Karpas-422 (cell line): ENCODE measurements around the gene BCAS4. TPM values are rescaled to one million over a fixed set of nuclear protein-coding genes. Genes with fewer than 3 reads are reported as not detected.
"Not testable (repeated sequence)": the region's sequence is repeated elsewhere in the genome, so short reads cannot be mapped to it uniquely, and the experiment has no call there.

ENCODE experiments used
- DNase-seq: peaks from one replicate; pipeline ENCODE4 v3.0.0-alpha.2; 2015
- H2AFZ ChIP-seq: fragments of 200-600 bp; sonication (generic); 2 replicates; pipeline ENCODE4 v1.6.1; 2014; ENCODE audit warnings: antibody characterized with exemption, low read length, mixed read lengths
- H3K27ac ChIP-seq: fragments of 200-600 bp; sonication (generic); 2 replicates; pipeline ENCODE4 v1.5.1; 2014; ENCODE audit warnings: mild to moderate bottlenecking, low read length, moderate library complexity
- H3K27me3 ChIP-seq: fragments of 200-600 bp; sonication (generic); 2 replicates; pipeline ENCODE4 v1.6.1; 2014; ENCODE audit warnings: low read length, mixed read lengths
- H3K36me3 ChIP-seq: fragments of 200-600 bp; sonication (generic); 2 replicates; pipeline ENCODE4 v1.6.1; 2014; ENCODE audit warnings: low read length, mixed read lengths; ENCODE audit not compliant: insufficient read depth
- H3K4me1 ChIP-seq: fragments of 200-600 bp; sonication (generic); 2 replicates; pipeline ENCODE4 v1.6.1; 2014; ENCODE audit warnings: mild to moderate bottlenecking, low read length, mixed read lengths
- H3K4me2 ChIP-seq: fragments of 200-600 bp; sonication (generic); 2 replicates; pipeline ENCODE4 v1.6.1; 2014; ENCODE audit warnings: low read length, low read depth, mild to moderate bottlenecking; ENCODE audit not compliant: poor library complexity, severe bottlenecking
- H3K4me3 ChIP-seq: fragments of 200-600 bp; sonication (generic); 2 replicates; pipeline ENCODE4 v1.5.1; 2014; ENCODE audit warnings: mild to moderate bottlenecking, antibody characterized with exemption, low read length, mixed read lengths
- H3K79me2 ChIP-seq: fragments of 200-600 bp; sonication (generic); 2 replicates; pipeline ENCODE4 v1.6.1; 2014; ENCODE audit warnings: mild to moderate bottlenecking, low read length, mixed read lengths
- H3K9ac ChIP-seq: fragments of 200-600 bp; sonication (generic); 2 replicates; pipeline ENCODE4 v1.6.0; 2014; ENCODE audit warnings: low read length
- H3K9me2 ChIP-seq: fragments of 200-600 bp; sonication (generic), shearing (Covaris generic); replicated peaks from 2 replicates; pipeline ENCODE4 v1.6.0; 2014; ENCODE audit warnings: mild to moderate bottlenecking, low read length, moderate library complexity; ENCODE audit not compliant: insufficient read depth
- H3K9me3 ChIP-seq: fragments of 300-700, 200-600 bp; sonication (generic); 2 replicates; pipeline ENCODE4 v1.6.1; 2014; ENCODE audit warnings: low read length, mixed read lengths
- H4K20me1 ChIP-seq: fragments of 200-600 bp; sonication (generic); 2 replicates; pipeline ENCODE4 v1.6.1; 2014; ENCODE audit warnings: mild to moderate bottlenecking, antibody characterized with exemption, low read length, low read depth; ENCODE audit not compliant: insufficient read depth
- total RNA-seq: library from RNA; depleted of rRNA; stranded (reverse); fragments of >200 nt; shearing (Covaris generic); gene quantifications from 2 replicates; pipeline ENCODE4 v1.2.3, GENCODE V29; 2014; ENCODE audit warnings: low replicate concordance

Gene BCAS4
- total RNA-seq, 1 experiment from 2014 or later = 191 TPM

DNA sequence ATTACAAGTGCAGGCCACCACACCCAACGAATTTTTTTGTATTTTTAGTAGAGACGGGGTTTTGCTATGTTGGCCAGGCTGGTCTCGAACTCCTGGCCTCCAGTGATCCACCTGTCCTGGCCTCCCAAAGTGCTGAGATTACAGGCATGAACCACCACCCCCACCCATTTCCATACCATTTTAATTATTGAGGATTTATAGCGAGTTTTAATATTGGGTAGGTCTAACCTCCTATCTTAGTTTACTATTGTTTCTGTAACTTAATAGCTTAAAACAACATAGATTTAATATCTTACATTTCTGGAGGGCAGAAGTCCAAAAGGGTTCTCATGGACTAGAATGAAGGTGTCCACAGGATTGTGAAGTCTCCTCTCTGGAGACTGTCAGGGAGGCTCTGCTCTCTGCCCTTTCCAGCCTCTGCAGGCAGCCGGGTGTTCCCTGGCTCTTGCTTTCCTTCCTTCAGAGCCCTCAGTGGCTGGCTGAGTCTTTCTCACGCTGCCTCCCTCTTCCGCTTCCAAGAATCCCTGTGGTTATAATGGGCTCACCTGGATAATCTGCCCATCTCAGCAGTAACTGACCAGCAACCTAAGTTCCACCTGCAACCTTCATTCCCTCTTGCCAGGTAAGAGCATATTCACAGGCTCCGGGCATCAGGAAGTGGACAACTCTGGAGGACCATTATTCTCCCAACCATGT is 18.6 kb upstream of the BCAS4 start:
- no peak overlapping the region for H3K4me2 ChIP-seq
- no peaks in the 10 kb centered on the region for H3K79me2 ChIP-seq
- no peak overlapping the region for H2AFZ ChIP-seq
- H3K27ac ChIP-seq = no peak overlapping the region
- H3K9ac ChIP-seq = no peak overlapping the region
- H3K4me1 ChIP-seq = no peaks in the 10 kb centered on the region
- H3K4me3 ChIP-seq = no peak overlapping the region
- no peak for DNase-seq
- H3K27me3 ChIP-seq = no peaks in the 10 kb centered on the region
- no peaks in the 10 kb centered on the region for H3K9me2 ChIP-seq
- no peaks in the 10 kb centered on the region for H3K36me3 ChIP-seq
- no peaks in the 10 kb centered on the region for H3K9me3 ChIP-seq
- H4K20me1 ChIP-seq = no peaks in the 10 kb centered on the region

DNA sequence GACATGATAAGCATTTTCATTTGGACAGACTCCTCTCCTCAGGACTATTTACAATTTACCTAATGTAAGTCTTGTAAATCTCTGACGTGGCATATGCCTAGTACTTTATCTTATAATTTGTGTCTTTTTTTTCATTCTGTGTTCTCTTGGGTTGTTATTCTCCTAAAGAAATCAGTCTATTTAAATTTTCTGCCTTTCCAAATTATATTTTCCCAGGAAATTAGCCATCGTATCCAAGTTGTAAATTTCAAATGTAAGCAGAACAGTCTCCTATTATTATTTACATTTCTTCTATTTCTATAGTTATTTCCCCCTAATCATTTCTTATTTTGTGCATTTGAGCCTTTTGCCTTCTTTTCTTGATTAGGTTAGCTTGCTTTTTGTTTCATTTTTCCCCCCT is 17.5 kb upstream of the BCAS4 start:
- Histone ChIP-seq H3K79me2 (no peaks in the 10 kb centered on the region), H3K4me1 (no peaks in the 10 kb centered on the region), H3K9ac (no peak overlapping the region), H4K20me1 (no peaks in the 10 kb centered on the region), H3K4me3 (no peak overlapping the region), H3K27me3 (no peaks in the 10 kb centered on the region), H3K27ac (no peak overlapping the region), H3K9me2 (no peaks in the 10 kb centered on the region), H2AFZ (no peak overlapping the region), H3K36me3 (no peaks in the 10 kb centered on the region), H3K4me2 (no peak overlapping the region), H3K9me3 (no peaks in the 10 kb centered on the region)
- no peak for DNase-seq

GRCh38 chr20:50778994-50779393 is 15.9 kb upstream of the BCAS4 start:
- not testable (repeated sequence) for DNase-seq, H3K27me3 ChIP-seq, H3K9ac ChIP-seq, H3K4me3 ChIP-seq, H3K36me3 ChIP-seq, H4K20me1 ChIP-seq, H3K9me3 ChIP-seq, H3K4me2 ChIP-seq, H3K27ac ChIP-seq, H3K79me2 ChIP-seq, H3K4me1 ChIP-seq, H2AFZ ChIP-seq, H3K9me2 ChIP-seq

DNA sequence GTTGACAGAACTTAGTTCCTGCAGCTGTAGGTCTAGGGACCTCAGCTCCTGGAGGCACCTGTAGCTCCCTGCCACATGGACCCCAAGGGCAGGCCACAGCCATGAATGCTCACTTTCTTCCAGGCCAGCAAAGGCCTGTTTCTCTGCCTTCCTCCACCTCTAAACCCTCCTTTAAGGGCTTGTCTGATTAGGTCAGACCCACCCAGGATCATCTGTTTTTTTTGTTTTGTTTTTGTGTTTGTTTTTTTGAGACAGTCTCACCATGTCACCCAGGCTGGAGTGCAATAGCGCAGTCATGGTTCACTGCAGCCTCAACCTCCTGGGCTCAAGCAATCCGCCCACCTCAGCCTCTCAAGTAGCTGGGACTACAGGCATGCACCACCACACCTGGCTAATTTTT is 11.5 kb upstream of the BCAS4 start:
- Histone ChIP-seq H3K4me2 (no peak overlapping the region), H3K79me2 (no peaks in the 10 kb centered on the region), H3K27me3 (no peaks in the 10 kb centered on the region), H3K9ac (no peak overlapping the region), H3K36me3 (no peaks in the 10 kb centered on the region), H3K4me1 (peaks cover 6% of the 10 kb centered on the region), H3K9me3 (no peaks in the 10 kb centered on the region), H3K4me3 (no peak overlapping the region), H3K9me2 (no peaks in the 10 kb centered on the region), H3K27ac (no peak overlapping the region), H2AFZ (no peak overlapping the region), H4K20me1 (no peaks in the 10 kb centered on the region)
- DNase-seq = no peak

GRCh38 chr20:50783903-50784302 is 11.0 kb upstream of the BCAS4 start:
- Histone ChIP-seq H3K36me3 (no peaks in the 10 kb centered on the region), H3K9ac (no peak overlapping the region), H3K9me2 (no peaks in the 10 kb centered on the region), H2AFZ (no peak overlapping the region), H3K79me2 (no peaks in the 10 kb centered on the region), H3K27ac (no peak overlapping the region), H3K4me3 (no peak overlapping the region), H3K4me1 (peaks cover 9% of the 10 kb centered on the region), H3K9me3 (no peaks in the 10 kb centered on the region), H3K27me3 (no peaks in the 10 kb centered on the region), H4K20me1 (no peaks in the 10 kb centered on the region), H3K4me2 (no peak overlapping the region)
- no peak for DNase-seq

DNA sequence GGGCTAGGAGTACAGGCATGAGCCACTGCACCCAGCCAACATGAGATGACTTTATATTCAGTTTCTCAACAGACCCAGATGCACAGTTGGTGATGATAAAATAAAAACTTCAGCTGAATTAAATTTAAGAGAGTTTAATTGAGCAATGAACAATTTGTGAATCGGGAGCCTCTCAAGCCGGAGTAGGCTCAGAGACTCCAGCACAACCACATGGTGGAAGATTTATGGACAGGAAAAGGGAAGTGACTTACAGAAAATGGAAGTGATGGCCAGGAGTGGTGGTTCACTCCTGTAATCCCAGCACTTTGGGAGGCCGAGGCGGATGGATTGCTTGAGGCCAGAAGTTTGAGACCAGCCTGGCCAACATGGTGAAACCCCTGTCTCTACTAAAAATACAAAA is 10.4 kb upstream of the BCAS4 start:
- no peak overlapping the region for H3K4me3 ChIP-seq
- no peak overlapping the region for H3K27ac ChIP-seq
- H4K20me1 ChIP-seq = no peaks in the 10 kb centered on the region
- DNase-seq = no peak
- no peak overlapping the region for H3K4me2 ChIP-seq
- H3K36me3 ChIP-seq = no peaks in the 10 kb centered on the region
- no peaks in the 10 kb centered on the region for H3K27me3 ChIP-seq
- H3K9me2 ChIP-seq = no peaks in the 10 kb centered on the region
- H3K4me1 ChIP-seq = peaks cover 9% of the 10 kb centered on the region
- no peaks in the 10 kb centered on the region for H3K9me3 ChIP-seq
- no peak overlapping the region for H2AFZ ChIP-seq
- no peak overlapping the region for H3K9ac ChIP-seq
- no peaks in the 10 kb centered on the region for H3K79me2 ChIP-seq

- Histone ChIP-seq H3K4me3 (no peak overlapping the region), H3K4me2 (no peak overlapping the region), H3K27ac (no peak overlapping the region), H3K79me2 (no peaks in the 10 kb centered on the region), H3K9me3 (no peaks in the 10 kb centered on the region), H2AFZ (no peak overlapping the region), H3K9ac (no peak overlapping the region), H3K36me3 (no peaks in the 10 kb centered on the region), H4K20me1 (no peaks in the 10 kb centered on the region), H3K4me1 (peaks cover 22% of the 10 kb centered on the region), H3K27me3 (no peaks in the 10 kb centered on the region), H3K9me2 (no peaks in the 10 kb centered on the region)
- no peak for DNase-seq
Measured at GRCh38 chr20:50786703-50787102, 8.2 kb upstream of the BCAS4 start.

DNA sequence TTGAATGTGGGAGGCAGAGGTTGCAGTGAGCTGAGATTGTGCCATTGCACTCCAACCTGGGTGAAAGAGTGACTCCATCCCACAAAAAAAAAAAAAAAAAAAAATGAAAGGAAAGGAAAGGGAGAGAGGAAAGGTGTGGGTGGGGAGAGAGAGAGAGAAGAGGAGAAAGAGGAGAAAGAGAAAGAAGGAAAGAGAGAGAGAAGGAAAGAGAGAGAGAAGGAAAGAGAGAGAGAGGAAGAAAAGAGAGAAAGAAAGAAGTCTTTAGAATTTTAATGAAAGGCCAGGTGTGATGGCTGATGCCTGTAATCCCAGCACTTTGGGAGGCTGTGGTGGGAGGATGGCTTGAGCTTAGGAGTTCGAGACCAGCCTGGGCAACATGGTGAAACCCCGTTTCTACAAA is 7.7 kb upstream of the BCAS4 start:
- no peaks in the 10 kb centered on the region for H3K9me3 ChIP-seq
- no peaks in the 10 kb centered on the region for H4K20me1 ChIP-seq
- H3K36me3 ChIP-seq = no peaks in the 10 kb centered on the region
- DNase-seq = no peak
- no peak overlapping the region for H3K4me2 ChIP-seq
- no peaks in the 10 kb centered on the region for H3K9me2 ChIP-seq
- no peak overlapping the region for H3K9ac ChIP-seq
- H3K4me3 ChIP-seq = no peak overlapping the region
- H2AFZ ChIP-seq = no peak overlapping the region
- H3K4me1 ChIP-seq = peaks cover 22% of the 10 kb centered on the region
- H3K27ac ChIP-seq = no peak overlapping the region
- H3K27me3 ChIP-seq = no peaks in the 10 kb centered on the region
- no peaks in the 10 kb centered on the region for H3K79me2 ChIP-seq
